Hepatocyte (in vitro differentiated cells): ENCODE results near the gene TMBIM4.

Experiments
- EZH2 ChIP-seq: fragments of 200-600 bp; sonication (generic); IDR thresholded peaks from 2 replicates; pipeline ENCODE4 v1.6.1; 2016; ENCODE audit warnings: antibody characterized with exemption, mild to moderate bottlenecking, borderline replicate concordance
- EZH2phosphoT487 ChIP-seq: fragments of 200-600 bp; sonication (generic); IDR thresholded peaks from one replicate; pipeline ENCODE4 v1.6.1; 2018; ENCODE audit warnings: antibody characterized with exemption, mild to moderate bottlenecking, low read depth, moderate library complexity; ENCODE audit not compliant: unreplicated experiment, severe bottlenecking
- TF ChIP-seq, protein P1 (sequence below): fragments of 200-600 bp; sonication (generic); IDR thresholded peaks from 2 replicates; pipeline ENCODE4 v1.5.1; 2016; ENCODE audit warnings: antibody characterized with exemption, mild to moderate bottlenecking; ENCODE audit not compliant: poor library complexity

DNA sequence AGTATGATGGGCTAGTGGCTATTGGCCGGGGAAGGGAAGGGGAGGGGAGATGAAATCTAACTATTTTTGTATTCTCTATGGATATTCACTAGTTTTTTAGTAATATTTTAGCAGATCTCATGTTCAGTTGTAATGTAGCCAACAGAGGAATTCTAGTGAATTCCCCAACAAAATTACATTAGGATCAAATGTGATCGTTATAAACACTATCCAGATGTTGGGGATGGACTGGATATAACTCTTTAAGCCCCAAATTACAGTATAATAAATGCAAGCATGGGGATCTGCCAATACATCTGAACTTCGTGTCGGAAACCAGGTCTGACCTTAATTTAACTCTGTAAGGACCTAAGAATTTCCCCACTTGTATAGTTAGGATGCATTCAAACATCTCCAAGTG lies 60.7 kb downstream of the TMBIM4 start:
- TF ChIP-seq, protein P1, sequence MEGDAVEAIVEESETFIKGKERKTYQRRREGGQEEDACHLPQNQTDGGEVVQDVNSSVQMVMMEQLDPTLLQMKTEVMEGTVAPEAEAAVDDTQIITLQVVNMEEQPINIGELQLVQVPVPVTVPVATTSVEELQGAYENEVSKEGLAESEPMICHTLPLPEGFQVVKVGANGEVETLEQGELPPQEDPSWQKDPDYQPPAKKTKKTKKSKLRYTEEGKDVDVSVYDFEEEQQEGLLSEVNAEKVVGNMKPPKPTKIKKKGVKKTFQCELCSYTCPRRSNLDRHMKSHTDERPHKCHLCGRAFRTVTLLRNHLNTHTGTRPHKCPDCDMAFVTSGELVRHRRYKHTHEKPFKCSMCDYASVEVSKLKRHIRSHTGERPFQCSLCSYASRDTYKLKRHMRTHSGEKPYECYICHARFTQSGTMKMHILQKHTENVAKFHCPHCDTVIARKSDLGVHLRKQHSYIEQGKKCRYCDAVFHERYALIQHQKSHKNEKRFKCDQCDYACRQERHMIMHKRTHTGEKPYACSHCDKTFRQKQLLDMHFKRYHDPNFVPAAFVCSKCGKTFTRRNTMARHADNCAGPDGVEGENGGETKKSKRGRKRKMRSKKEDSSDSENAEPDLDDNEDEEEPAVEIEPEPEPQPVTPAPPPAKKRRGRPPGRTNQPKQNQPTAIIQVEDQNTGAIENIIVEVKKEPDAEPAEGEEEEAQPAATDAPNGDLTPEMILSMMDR = no peak
- TF ChIP-seq EZH2 = no peak
- TF ChIP-seq EZH2phosphoT487 = no peak
